Measurements from ENCODE around the gene MLANA. TPM values are rescaled to one million over a fixed set of nuclear protein-coding genes. Genes with fewer than 3 reads are reported as not detected.

Gene MLANA
- not detected for polyA plus RNA-seq

GRCh38 chr9:5890641-5891040, at the start of gene MLANA:
Gene MLANA (plus strand): TSS chr9:5890889. CDS start chr9:5892475, 1,586 bp downstream.
- no peak within 1 kb of the TSS for H3K27ac ChIP-seq (ENCODE audit: low read depth, low read length)
- WGBS, 3 donors = 80 to 93% (median 90%) methylated on average over 9 of the region's 9 CpGs

GRCh38 chr9:5841771-5842573, 48.7 kb upstream of the MLANA start:
- H3K27ac ChIP-seq (ENCODE audit: low read depth, low read length) = no peak overlapping the region
- 72 to 91% (median 79%) methylated on average over 12 of the region's 12 CpGs for WGBS, 3 donors

- no peak overlapping the region for H3K27ac ChIP-seq (ENCODE audit: low read depth, low read length)
- 65 to 69% (median 67%) methylated on average over 5 of the region's 5 CpGs for WGBS, 3 donors
These were observed 47.5 kb upstream of the MLANA start for GRCh38 chr9:5842929-5843793.

- 29 to 50% (median 32%) methylated on average over 8 of the region's 8 CpGs for WGBS, 3 donors
- no peak overlapping the region for H3K27ac ChIP-seq (ENCODE audit: low read depth, low read length)
These were observed 46.8 kb upstream of the MLANA start for GRCh38 chr9:5843794-5844471.

GRCh38 chr9:5845157-5845531, 45.5 kb upstream of the MLANA start:
- WGBS, 3 donors = 72 to 87% (median 82%) methylated on average over 1 of the region's 1 CpG
- no peak overlapping the region for H3K27ac ChIP-seq (ENCODE audit: low read depth, low read length)

- H3K27ac ChIP-seq (ENCODE audit: low read depth, low read length) = no peak overlapping the region
- 93 to 97% (median 95%) methylated on average over 1 of the region's 1 CpG for WGBS, 3 donors
These were observed 44.6 kb upstream of the MLANA start for GRCh38 chr9:5846096-5846495.

- 76 to 87% (median 76%) methylated on average over 4 of the region's 4 CpGs for WGBS, 3 donors
- H3K27ac ChIP-seq (ENCODE audit: low read depth, low read length) = no peak overlapping the region
These were observed 44.2 kb upstream of the MLANA start for GRCh38 chr9:5846501-5846921.

- no peak overlapping the region for H3K27ac ChIP-seq (ENCODE audit: low read depth, low read length)
- WGBS, 3 donors = 72 to 91% (median 84%) methylated on average over 3 of the region's 3 CpGs
These were observed 42.3 kb upstream of the MLANA start for GRCh38 chr9:5848372-5848882.

GRCh38 chr9:5850724-5851122, 40.0 kb upstream of the MLANA start:
- H3K27ac ChIP-seq (ENCODE audit: low read depth, low read length) = no peak overlapping the region

GRCh38 chr9:5851445-5851844, 39.2 kb upstream of the MLANA start:
- 51 to 92% (median 66%) methylated on average over 2 of the region's 2 CpGs for WGBS, 3 donors
- H3K27ac ChIP-seq (ENCODE audit: low read depth, low read length) = no peak overlapping the region

GRCh38 chr9:5852987-5853386, 37.7 kb upstream of the MLANA start:
- H3K27ac ChIP-seq (ENCODE audit: low read depth, low read length) = no peak overlapping the region
- WGBS, 3 donors = 61 to 74% (median 64%) methylated on average over 1 of the region's 1 CpG

- H3K27ac ChIP-seq (ENCODE audit: low read depth, low read length) = no peak overlapping the region
- WGBS, 3 donors = 62 to 86% (median 64%) methylated on average over 3 of the region's 3 CpGs
These were observed 37.1 kb upstream of the MLANA start for GRCh38 chr9:5853617-5854016.

GRCh38 chr9:5854063-5854790, 36.5 kb upstream of the MLANA start:
- 90 to 95% (median 94%) methylated on average over 4 of the region's 4 CpGs for WGBS, 3 donors
- no peak overlapping the region for H3K27ac ChIP-seq (ENCODE audit: low read depth, low read length)

GRCh38 chr9:5857928-5858327, 32.8 kb upstream of the MLANA start:
- H3K27ac ChIP-seq (ENCODE audit: low read depth, low read length) = no peak overlapping the region

- 41 to 69% (median 42%) methylated on average over 3 of the region's 3 CpGs for WGBS, 3 donors
- no peak overlapping the region for H3K27ac ChIP-seq (ENCODE audit: low read depth, low read length)
These were observed 31.9 kb upstream of the MLANA start for GRCh38 chr9:5858833-5859232.

- 30 to 83% (median 81%) methylated on average over 2 of the region's 2 CpGs for WGBS, 3 donors
- no peak overlapping the region for H3K27ac ChIP-seq (ENCODE audit: low read depth, low read length)
These were observed 27.5 kb upstream of the MLANA start for GRCh38 chr9:5863092-5863746.

GRCh38 chr9:5864446-5864845, 26.2 kb upstream of the MLANA start:
- no peak overlapping the region for H3K27ac ChIP-seq (ENCODE audit: low read depth, low read length)
- 75 to 88% (median 86%) methylated on average over 4 of the region's 4 CpGs for WGBS, 3 donors

- no peak overlapping the region for H3K27ac ChIP-seq (ENCODE audit: low read depth, low read length)
- 93 to 99% (median 94%) methylated on average over 2 of the region's 2 CpGs for WGBS, 3 donors
These were observed 24.4 kb upstream of the MLANA start for GRCh38 chr9:5866272-5866671.
